GM19463 (cell line): Measurements from ENCODE around the gene TUBB1.

Experiments
- ATAC-seq: cut with Tn5 transposase; IDR thresholded peaks from one replicate; pipeline ENCODE4 v1.9.1; 2021; ENCODE audit warnings: mild to moderate bottlenecking, moderate library complexity; ENCODE audit not compliant: unreplicated experiment

The TUBB1 gene

GRCh38 chr20:59016795-59017492, 2.3 kb upstream of the TUBB1 start:
- no peak for ATAC-seq

- ATAC-seq: no peak
Observed at GRCh38 chr20:59017493-59018231, 1.6 kb upstream of the TUBB1 start.

GRCh38 chr20:59018817-59019216, 412 bp upstream of the TUBB1 start:
- no peak for ATAC-seq

- ATAC-seq: no peak
Observed at GRCh38 chr20:59020938-59021551, 1.8 kb downstream of the TUBB1 start.

GRCh38 chr20:59022754-59023153, 3.5 kb downstream of the TUBB1 start:
- no peak for ATAC-seq

- ATAC-seq: no peak
Observed at GRCh38 chr20:59023616-59024015, 4.4 kb downstream of the TUBB1 start.

GRCh38 chr20:59024111-59024530, 4.9 kb downstream of the TUBB1 start:
- no peak for ATAC-seq

GRCh38 chr20:59025086-59025485, 5.9 kb downstream of the TUBB1 start:
- ATAC-seq: no peak

GRCh38 chr20:59025511-59025910, 6.3 kb downstream of the TUBB1 start:
- no peak for ATAC-seq

- no peak for ATAC-seq
Observed at GRCh38 chr20:59026904-59027740, 7.9 kb downstream of the TUBB1 start.

GRCh38 chr20:59027741-59028320, 8.6 kb downstream of the TUBB1 start:
- ATAC-seq: no peak

- ATAC-seq: no peak
Observed at GRCh38 chr20:59028812-59029211, 9.6 kb downstream of the TUBB1 start.

- no peak for ATAC-seq
Observed at GRCh38 chr20:59030911-59031563, 11.8 kb downstream of the TUBB1 start.

- no peak for ATAC-seq
Observed at GRCh38 chr20:59031564-59032022, 12.4 kb downstream of the TUBB1 start.

- peak; percentile 97 for ATAC-seq
Observed at GRCh38 chr20:59032023-59032712, 12.9 kb downstream of the TUBB1 start, which contains the start of gene ATP5F1E. Gene ATP5F1E (minus strand): TSS chr20:59032335. CDS start chr20:59032251, 84 bp downstream.

- no peak for ATAC-seq
Observed at GRCh38 chr20:59032713-59033059, 13.5 kb downstream of the TUBB1 start.

GRCh38 chr20:59033093-59033492, 13.9 kb downstream of the TUBB1 start:
- ATAC-seq: no peak

GRCh38 chr20:59033616-59034165, 14.5 kb downstream of the TUBB1 start:
- no peak for ATAC-seq

- no peak for ATAC-seq
Observed at GRCh38 chr20:59035381-59035780, 16.2 kb downstream of the TUBB1 start.
